PC-9 (cell line): ENCODE measurements around the gene FADD. TPM values are rescaled to one million over a fixed set of nuclear protein-coding genes. Genes with fewer than 3 reads are reported as not detected.
"Not testable (repeated sequence)": the region's sequence is repeated elsewhere in the genome, so short reads cannot be mapped to it uniquely, and the experiment has no call there.

Experiments
- BruUV-seq: library from RNA; stranded (reverse); fragments of 400-500 nt; replicated peaks from 2 replicates; lab custom pipeline; 2021; lab: Mats Ljungman, UMichigan
- CTCF ChIA-PET: fragments of 300-600 bp; sonication (Branson Sonifier 250); formaldehyde crosslinking; loops from one replicate; lab custom pipeline; 2022; ENCODE audit warnings: antibody characterized with exemption; lab: Charles Lee
- POLR2A ChIA-PET: fragments of 300-600 bp; sonication (Branson Sonifier 250); formaldehyde crosslinking; loops from one replicate; lab custom pipeline; 2022; ENCODE audit warnings: antibody characterized with exemption; ENCODE audit not compliant: unreplicated experiment; lab: Charles Lee
- DNase-seq, 2 experiments: peaks; one replicate each; pipeline versions ENCODE4 v3.0.0 to v3.0.0-alpha.2; 2015 to 2022; ENCODE audit warnings: mixed read lengths in 1 of 2
- H2AFZ ChIP-seq: fragments of 200-600 bp; sonication (generic); 2 replicates; pipeline ENCODE4 v1.8.1; 2017; ENCODE audit warnings: antibody characterized with exemption
- H3F3A ChIP-seq: fragments of 200-600 bp; sonication (generic); 2 replicates; pipeline ENCODE4 v1.8.1; 2017; ENCODE audit warnings: antibody characterized with exemption, mild to moderate bottlenecking, low read depth; ENCODE audit not compliant: insufficient read depth
- H3K27ac ChIP-seq: fragments of 200-600 bp; sonication (generic); 2 replicates; pipeline ENCODE4 v1.6.1; 2016; ENCODE audit warnings: mixed run types
- H3K27me3 ChIP-seq: fragments of 200-600 bp; sonication (generic); 2 replicates; pipeline ENCODE4 v1.6.1; 2016; ENCODE audit warnings: low read depth, mixed run types; ENCODE audit not compliant: insufficient read depth
- H3K36me3 ChIP-seq: fragments of 200-600 bp; sonication (generic); 2 replicates; pipeline ENCODE4 v1.6.1; 2016; ENCODE audit warnings: low read depth, mixed run types
- H3K4me1 ChIP-seq: fragments of 200-600 bp; sonication (generic); replicated peaks from 2 replicates; pipeline ENCODE4 v1.6.1; 2016; ENCODE audit warnings: mixed run types; ENCODE audit not compliant: insufficient read depth
- H3K4me2 ChIP-seq: fragments of 200-600 bp; sonication (generic); 2 replicates; pipeline ENCODE4 v1.6.1; 2017; ENCODE audit warnings: mixed run types
- H3K4me3 ChIP-seq: fragments of 200-600 bp; sonication (generic); 2 replicates; pipeline ENCODE4 v1.6.1; 2016; ENCODE audit warnings: mixed run types
- H3K79me2 ChIP-seq: fragments of 200-600 bp; sonication (generic); 2 replicates; pipeline ENCODE4 v1.6.1; 2017; ENCODE audit warnings: low read depth, mixed run types
- H3K9me2 ChIP-seq: fragments of 200-600 bp; sonication (generic); 2 replicates; pipeline ENCODE4 v1.8.1; 2017; ENCODE audit warnings: mild to moderate bottlenecking; ENCODE audit not compliant: insufficient read depth
- H3K9me3 ChIP-seq: fragments of 200-600 bp; sonication (generic); 2 replicates; pipeline ENCODE4 v1.8.1; 2016; ENCODE audit warnings: low read depth; ENCODE audit not compliant: insufficient read depth
- H4K20me1 ChIP-seq: fragments of 200-600 bp; sonication (generic); 2 replicates; pipeline ENCODE4 v1.8.1; 2017; ENCODE audit not compliant: insufficient read depth
- EZH2 ChIP-seq: fragments of 200-600 bp; sonication (generic); IDR thresholded peaks from 2 replicates; pipeline ENCODE4 v1.8.0; 2017; ENCODE audit warnings: antibody characterized with exemption, low read depth
- intact Hi-C: fragments of 100-400 bp; cut with micrococcal nuclease; formaldehyde crosslinking; loops from one replicate; pipeline ENCODE4 v1.10.0; 2022; ENCODE audit not compliant: unreplicated experiment
- total RNA-seq: library from RNA; stranded (reverse); gene quantifications from 2 replicates; pipeline ENCODE4 v1.2.3, GENCODE V29; 2021
- TF ChIP-seq, protein P1 (sequence below): fragments of 200-600 bp; sonication (generic); conservative IDR thresholded peaks from 2 replicates; pipeline ENCODE4 v1.6.1; 2017; ENCODE audit warnings: mixed run types, antibody characterized with exemption, mild to moderate bottlenecking, moderate library complexity

FADD gene
- total RNA-seq, 1 experiment from 2014 or later = 47.8 TPM

- BruUV-seq = no TSS peak
- Histone ChIP-seq H3K27ac (no peak overlapping the region), H3K9me3 (no peaks in the 10 kb centered on the region), H3K9me2 (no peaks in the 10 kb centered on the region), H4K20me1 (no peaks in the 10 kb centered on the region), H2AFZ (no peak overlapping the region), H3K79me2 (no peaks in the 10 kb centered on the region), H3K4me3 (no peak overlapping the region), H3K27me3 (no peaks in the 10 kb centered on the region), H3K4me1 (peaks cover 13% of the 10 kb centered on the region; the same call in 1 of the 2 replicates), H3F3A (peaks cover 33% of the 10 kb centered on the region), H3K4me2 (no peak overlapping the region), H3K36me3 (no peaks in the 10 kb centered on the region)
- POLR2A ChIA-PET = no interaction called here
- CTCF ChIA-PET = no interaction called here
- intact Hi-C loops = loop anchor here (5.0 to 10.0 kb wide), 2 partner anchors 390 to 493 kb away; partner anchors contain the start of gene FGF19
- DNase-seq = peak in 1 of 2 experiments; percentile 29
- TF ChIP-seq, protein P1, sequence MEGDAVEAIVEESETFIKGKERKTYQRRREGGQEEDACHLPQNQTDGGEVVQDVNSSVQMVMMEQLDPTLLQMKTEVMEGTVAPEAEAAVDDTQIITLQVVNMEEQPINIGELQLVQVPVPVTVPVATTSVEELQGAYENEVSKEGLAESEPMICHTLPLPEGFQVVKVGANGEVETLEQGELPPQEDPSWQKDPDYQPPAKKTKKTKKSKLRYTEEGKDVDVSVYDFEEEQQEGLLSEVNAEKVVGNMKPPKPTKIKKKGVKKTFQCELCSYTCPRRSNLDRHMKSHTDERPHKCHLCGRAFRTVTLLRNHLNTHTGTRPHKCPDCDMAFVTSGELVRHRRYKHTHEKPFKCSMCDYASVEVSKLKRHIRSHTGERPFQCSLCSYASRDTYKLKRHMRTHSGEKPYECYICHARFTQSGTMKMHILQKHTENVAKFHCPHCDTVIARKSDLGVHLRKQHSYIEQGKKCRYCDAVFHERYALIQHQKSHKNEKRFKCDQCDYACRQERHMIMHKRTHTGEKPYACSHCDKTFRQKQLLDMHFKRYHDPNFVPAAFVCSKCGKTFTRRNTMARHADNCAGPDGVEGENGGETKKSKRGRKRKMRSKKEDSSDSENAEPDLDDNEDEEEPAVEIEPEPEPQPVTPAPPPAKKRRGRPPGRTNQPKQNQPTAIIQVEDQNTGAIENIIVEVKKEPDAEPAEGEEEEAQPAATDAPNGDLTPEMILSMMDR = no peak
- TF ChIP-seq EZH2 = no peak
These were observed 8.0 kb upstream of the FADD start for GRCh38 chr11:70194792-70195791.

DNA sequence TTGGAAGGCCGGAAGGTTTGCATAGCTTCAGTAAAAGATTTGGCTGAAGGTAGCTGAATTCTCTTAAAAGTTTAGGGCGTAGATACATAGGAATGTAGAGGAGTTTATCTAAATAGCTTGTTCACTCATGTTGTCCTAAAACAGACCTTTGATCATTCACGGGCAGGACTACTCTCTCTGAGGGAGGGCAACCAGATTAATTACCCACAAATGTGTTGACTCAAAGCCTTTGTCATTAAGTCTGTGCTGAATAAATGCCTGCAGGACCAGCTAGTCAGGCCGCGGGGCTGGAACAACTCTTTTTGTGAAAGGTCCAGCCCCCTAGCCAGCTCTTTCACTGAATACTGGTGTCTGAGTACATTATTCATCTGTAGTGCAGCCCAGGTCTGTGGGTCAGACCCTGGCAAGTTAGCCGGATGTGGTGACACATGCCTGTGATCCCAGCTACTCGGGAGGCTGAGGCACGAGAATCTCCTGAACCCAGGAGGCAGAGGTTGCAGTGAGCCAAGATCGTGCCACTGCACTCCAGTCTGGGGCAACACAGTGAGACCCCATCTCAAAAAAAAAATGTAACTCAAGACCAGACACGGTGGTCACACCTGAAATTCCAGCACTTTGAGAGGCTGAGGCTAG is 2.8 kb upstream of the FADD start:
- Histone ChIP-seq H4K20me1 (peaks cover 14% of the 10 kb centered on the region), H3K27ac (no peak overlapping the region), H3K4me1 (peaks cover 26% of the 10 kb centered on the region), H3K27me3 (no peaks in the 10 kb centered on the region), H3K9me3 (no peaks in the 10 kb centered on the region), H3K9me2 (no peaks in the 10 kb centered on the region), H3F3A (peaks cover 33% of the 10 kb centered on the region), H2AFZ (no peak overlapping the region), H3K36me3 (peaks cover 9% of the 10 kb centered on the region; the same call in 1 of the 2 replicates), H3K79me2 (peaks cover 22% of the 10 kb centered on the region), H3K4me3 (no peak overlapping the region), H3K4me2 (no peak overlapping the region)
- DNase-seq = no peak
- CTCF ChIA-PET = interaction anchor here (0.6 kb wide), 2 partner anchors 23 to 478 kb away, joined by 3 to 5 read pairs; no protein-coding TSS in a partner anchor
- TF ChIP-seq, protein P1 = no peak
- no peak for TF ChIP-seq EZH2
- BruUV-seq = no TSS peak
- intact Hi-C loops = loop anchor here (5.0 kb wide), 2 partner anchors 42 to 197 kb away; partner anchors contain the start of gene CTTN
- POLR2A ChIA-PET = no interaction called here

GRCh38 chr11:70201047-70201446 is 2.0 kb upstream of the FADD start:
- H3K27ac ChIP-seq, H3K4me3 ChIP-seq, H3K4me2 ChIP-seq, H2AFZ ChIP-seq, BruUV-seq, H3K27me3 ChIP-seq, DNase-seq, H3K9me3 ChIP-seq, H3K9me2 ChIP-seq, POLR2A ChIA-PET: not testable (repeated sequence)
- CTCF ChIA-PET = interaction anchor here (0.6 kb wide), 1 partner anchor 1599 kb away, joined by 3 read pairs; no protein-coding TSS in a partner anchor
- H3K36me3 ChIP-seq = peaks cover 12% of the 10 kb centered on the region
- peaks cover 29% of the 10 kb centered on the region for H3K79me2 ChIP-seq
- peaks cover 21% of the 10 kb centered on the region for H4K20me1 ChIP-seq
- H3K4me1 ChIP-seq = peaks cover 19% of the 10 kb centered on the region
- H3F3A ChIP-seq = peaks cover 33% of the 10 kb centered on the region
- intact Hi-C loops = loop anchor here (5.0 kb wide), 2 partner anchors 41 to 196 kb away; partner anchors contain the start of gene CTTN
